HepG2 (cell line): Measurements from ENCODE around the gene SREBF1. TPM values are rescaled to one million over a fixed set of nuclear protein-coding genes. Genes with fewer than 3 reads are reported as not detected.
A peak's percentile ranks its signal among the peaks of the same experiment; 100 is the strongest.

Experiments used
- ATAC-seq: fragments of 200-7000 bp; cut with Tn5 transposase; 3 replicates; pipeline ENCODE4 v1.9.1; 2020; ENCODE audit warnings: mild to moderate bottlenecking, moderate library complexity
- BruUV-seq: library from RNA; stranded (reverse); fragments of 400-500 nt; replicated peaks from 2 replicates; lab custom pipeline; 2021; lab: Mats Ljungman, UMichigan
- CTCF ChIA-PET: fragments of 300-600 bp; formaldehyde crosslinking; extraction: SDS; loops from one replicate; lab custom pipeline; 2021; ENCODE audit warnings: low total read pairs, inconsistent platforms, low intra/inter-chr PET ratio; lab: Yijun Ruan, JAX
- POLR2A ChIA-PET: fragments of 350-600 bp; sonication (Branson Sonifier 250); formaldehyde crosslinking; loops from one replicate; lab custom pipeline; 2020; ENCODE audit warnings: antibody characterized with exemption, inconsistent platforms; lab: Yijun Ruan, JAX
- DNase-seq: peaks from one replicate; pipeline ENCODE4 v3.0.0-alpha.2; 2015; ENCODE audit warnings: low spot score
- FAIRE-seq: peaks from 3 replicates; lab custom pipeline; 2011; peaks lifted over from hg19 to GRCh38; lab: Jason Lieb, UNC
- H2AFZ ChIP-seq: one replicate; pipeline ENCODE4 v1.6.1; 2011; ENCODE audit warnings: low read length, inconsistent platforms
- H3K27ac ChIP-seq: fragments of 300-600 bp; 3 replicates; pipeline ENCODE4 v1.8.0; 2011; ENCODE audit warnings: mixed run types, mild to moderate bottlenecking, mixed read lengths, low read length, inconsistent platforms; ENCODE audit not compliant: insufficient read depth; ENCODE audit errors: extremely low read length
- H3K27me3 ChIP-seq, 2 experiments: fragments of 200-600 bp in 1 of 2; 2 replicates in 1 of 2; 3 replicates in 1 of 2; pipeline versions ENCODE4 v1.6.0 to v1.8.0; 2011; ENCODE audit warnings: low read length in 2 of 2, mild to moderate bottlenecking in 2 of 2, moderate library complexity in 2 of 2, inconsistent platforms in 1 of 2; ENCODE audit not compliant: insufficient read depth in 2 of 2, control insufficient read depth in 1 of 2
- H3K36me3 ChIP-seq, 2 experiments: fragments of 200-600 bp in 1 of 2; replicated peaks in 1 of 2; 2 replicates in 1 of 2; 3 replicates in 1 of 2; pipeline versions ENCODE4 v1.5.1 to v1.8.0; 2011; ENCODE audit warnings: low read length in 2 of 2, inconsistent platforms in 1 of 2; ENCODE audit not compliant: insufficient read depth in 2 of 2, control insufficient read depth in 1 of 2
- H3K4me1 ChIP-seq: 2 replicates; pipeline ENCODE4 v1.5.1; 2012; ENCODE audit warnings: low read length, inconsistent platforms; ENCODE audit not compliant: insufficient read depth
- H3K4me2 ChIP-seq: 2 replicates; pipeline ENCODE4 v1.6.0; 2011; ENCODE audit warnings: low read depth, low read length, inconsistent platforms
- H3K4me3 ChIP-seq, 3 experiments: fragments of 200-600 bp in 1 of 3; sonication (generic), shearing (Covaris generic) in 1 of 3; replicated peaks in 1 of 3; 2 replicates each; pipeline ENCODE4 v1.5.1; 2011 to 2016; ENCODE audit warnings: low read length in 3 of 3, inconsistent platforms in 2 of 3, low read depth in 2 of 3, mild to moderate bottlenecking in 2 of 3, control low read depth in 1 of 3, mixed read lengths in 1 of 3; ENCODE audit not compliant: insufficient read depth in 1 of 3
- H3K79me2 ChIP-seq: one replicate; pipeline ENCODE4 v1.6.1; 2011; ENCODE audit warnings: low read length, inconsistent platforms; ENCODE audit not compliant: insufficient read depth
- H3K9ac ChIP-seq: 2 replicates; pipeline ENCODE4 v1.6.0; 2011; ENCODE audit warnings: mild to moderate bottlenecking, low read depth, low read length, inconsistent platforms; ENCODE audit not compliant: insufficient read depth
- H3K9me3 ChIP-seq: 2 replicates; pipeline ENCODE4 v1.5.1; 2012; ENCODE audit warnings: mild to moderate bottlenecking, low read length
- H4K20me1 ChIP-seq: 2 replicates; pipeline ENCODE4 v1.6.0; 2011; ENCODE audit warnings: inconsistent platforms, mild to moderate bottlenecking, low read length, moderate library complexity; ENCODE audit not compliant: insufficient read depth
- GABPB1 ChIP-seq: IDR thresholded peaks from 2 replicates; pipeline ENCODE4 v1.6.1; 2016; ENCODE audit warnings: mild to moderate bottlenecking, missing genetic modification reagents, moderate library complexity, missing compliant biosample characterization
- HNF4A ChIP-seq: sonication (generic); formaldehyde crosslinking; IDR thresholded peaks from 2 replicates; pipeline ENCODE4 v1.4.0; 2020; ENCODE audit warnings: missing genetic modification reagents
- MTA1 ChIP-seq: sonication (generic); formaldehyde crosslinking; IDR thresholded peaks from 2 replicates; pipeline ENCODE4 v1.4.0; 2020; ENCODE audit warnings: missing genetic modification reagents, mild to moderate bottlenecking, borderline replicate concordance
- NR2F6 ChIP-seq, 2 experiments: IDR thresholded peaks; 2 replicates each; pipeline ENCODE4 v1.6.1; 2016; ENCODE audit warnings: antibody characterized with exemption in 1 of 2, mild to moderate bottlenecking in 1 of 2
- PAXIP1 ChIP-seq: sonication (generic); formaldehyde crosslinking; conservative IDR thresholded peaks from 2 replicates; pipeline ENCODE4 v1.4.0; 2020; ENCODE audit warnings: mild to moderate bottlenecking, missing genetic modification reagents, moderate library complexity
- RFX1 ChIP-seq: fragments of 450-650 bp; IDR thresholded peaks from 2 replicates; pipeline ENCODE4 v1.6.1; 2017
- SALL1 ChIP-seq: sonication (generic); formaldehyde crosslinking; IDR thresholded peaks from 2 replicates; pipeline ENCODE4 v1.8.0; 2022; ENCODE audit warnings: mild to moderate bottlenecking, missing genetic modification reagents
- ZFY ChIP-seq: sonication (generic); formaldehyde crosslinking; IDR thresholded peaks from 2 replicates; pipeline ENCODE4 v1.4.0; 2020; ENCODE audit warnings: missing genetic modification reagents
- ZMYM3 ChIP-seq: sonication (generic); formaldehyde crosslinking; IDR thresholded peaks from 2 replicates; pipeline ENCODE4 v1.5.1; 2020; ENCODE audit warnings: mild to moderate bottlenecking, missing genetic modification reagents
- WGBS: methylation state at CpG from one replicate; pipeline ENCODE4 v1.1.6; 2017; ENCODE audit warnings: low lambda C conversion rate; 5-methylcytosine and 5-hydroxymethylcytosine counted together
- in situ Hi-C: cut with HindIII; loops from 2 replicates; pipeline ENCODE4 v1.10.0; 2017; ENCODE audit warnings: low pct_unique_long_range_greater_than_20kb; ENCODE audit not compliant: extremely low pct_ligation_motif_present
- intact Hi-C: fragments of 100-400 bp; cut with micrococcal nuclease; formaldehyde crosslinking; loops from one replicate; pipeline ENCODE4 v1.10.0; 2022; ENCODE audit not compliant: unreplicated experiment
- polyA plus RNA-seq, 8 experiments: library from polyadenylated mRNA; depleted of rRNA in 3 of 8; stranded (reverse) in 7 of 8; unstranded in 1 of 8; fragments of >200 nt; fragmentation: Illumina TruSeq in 4 of 8; extraction: Trizol in 4 of 8; gene quantifications; 2 replicates each; pipeline versions ENCODE4 v1.2.1 to v1.2.3, GENCODE V29; 2011 to 2016; ENCODE audit warnings: low read depth in 4 of 8, missing spikeins in 1 of 8, mixed read lengths in 1 of 8; ENCODE audit not compliant: insufficient read depth in 1 of 8
- total RNA-seq, 5 experiments: library from RNA; depleted of rRNA; stranded (reverse); fragments of >200 nt; fragmentation: Illumina TruSeq; extraction: Trizol; gene quantifications; 2 replicates each; pipeline ENCODE4 v1.2.3, GENCODE V29; 2016; ENCODE audit warnings: low read depth in 1 of 5
- TF ChIP-seq, protein P1 (sequence below): sonication (generic); formaldehyde crosslinking; IDR thresholded peaks from 2 replicates; pipeline ENCODE4 v1.4.0; 2020; ENCODE audit warnings: missing genetic modification reagents
- TF ChIP-seq, protein P2 (sequence below): sonication (generic); formaldehyde crosslinking; IDR thresholded peaks from 2 replicates; pipeline ENCODE4 v1.9.0; 2022; ENCODE audit warnings: missing genetic modification reagents, mild to moderate bottlenecking, borderline replicate concordance
- TF ChIP-seq, protein P3 (sequence below): sonication (generic); formaldehyde crosslinking; IDR thresholded peaks from 2 replicates; pipeline ENCODE4 v1.4.0; 2020; ENCODE audit warnings: missing genetic modification reagents, borderline replicate concordance

Gene SREBF1
- total and polyA plus RNA-seq, 2 of the 13 experiments (the other 11 are each of a cell fraction or from before 2014, with no cell fraction given): 34.3 to 38.0 TPM

- FAIRE-seq (no peak), DNase-seq (no peak), ATAC-seq (no peak)
- in situ Hi-C loops: no loop called here
- Histone ChIP-seq H4K20me1 (peaks cover 34% of the 10 kb centered on the region; the same call in 1 of the 2 replicates), H3K79me2 (no peaks in the 10 kb centered on the region), H3K36me3 (peaks cover 11 to 14% of the 10 kb centered on the region in 2 experiments; a peak in 4 of 5 replicates), H3K4me3 (no peak overlapping the region), H3K27me3 (no peaks in the 10 kb centered on the region), H3K9me3 (no peaks in the 10 kb centered on the region), H3K4me1 (peaks cover 36% of the 10 kb centered on the region), H3K27ac (no peak overlapping the region), H2AFZ (no peak overlapping the region), H3K4me2 (no peak overlapping the region), H3K9ac (no peak overlapping the region)
- CTCF ChIA-PET: no interaction called here
- POLR2A ChIA-PET: no interaction called here
- 72% methylated on average over 12 of the region's 12 CpGs for WGBS
- intact Hi-C loops: no loop called here
- no TSS peak for BruUV-seq
- TF ChIP-seq GABPB1 (CRISPR knock-in tag): 0 out of 2 replicates have a peak, but pooled peaks have one; percentile 12
- no peak for TF ChIP-seq ZMYM3 (CRISPR knock-in tag)
- no peak for TF ChIP-seq RFX1
- peak; percentile 37; the same call in 1 of the 2 replicates for TF ChIP-seq ZFY (CRISPR knock-in tag)
- TF ChIP-seq, protein P1, sequence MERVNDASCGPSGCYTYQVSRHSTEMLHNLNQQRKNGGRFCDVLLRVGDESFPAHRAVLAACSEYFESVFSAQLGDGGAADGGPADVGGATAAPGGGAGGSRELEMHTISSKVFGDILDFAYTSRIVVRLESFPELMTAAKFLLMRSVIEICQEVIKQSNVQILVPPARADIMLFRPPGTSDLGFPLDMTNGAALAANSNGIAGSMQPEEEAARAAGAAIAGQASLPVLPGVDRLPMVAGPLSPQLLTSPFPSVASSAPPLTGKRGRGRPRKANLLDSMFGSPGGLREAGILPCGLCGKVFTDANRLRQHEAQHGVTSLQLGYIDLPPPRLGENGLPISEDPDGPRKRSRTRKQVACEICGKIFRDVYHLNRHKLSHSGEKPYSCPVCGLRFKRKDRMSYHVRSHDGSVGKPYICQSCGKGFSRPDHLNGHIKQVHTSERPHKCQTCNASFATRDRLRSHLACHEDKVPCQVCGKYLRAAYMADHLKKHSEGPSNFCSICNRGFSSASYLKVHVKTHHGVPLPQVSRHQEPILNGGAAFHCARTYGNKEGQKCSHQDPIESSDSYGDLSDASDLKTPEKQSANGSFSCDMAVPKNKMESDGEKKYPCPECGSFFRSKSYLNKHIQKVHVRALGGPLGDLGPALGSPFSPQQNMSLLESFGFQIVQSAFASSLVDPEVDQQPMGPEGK (CRISPR knock-in tag): peak; percentile 99
- TF ChIP-seq HNF4A (CRISPR knock-in tag): peak; percentile 84
- peak; percentile 29; the same call in 1 of the 2 replicates for TF ChIP-seq SALL1 (CRISPR knock-in tag)
- TF ChIP-seq PAXIP1 (CRISPR knock-in tag): peak; percentile 52
- TF ChIP-seq NR2F6 (IDR thresholded peaks at IDR 0.05): peak; percentile 47; the same call in 1 of the 2 replicates
- peak; percentile 69; the same call in 1 of the 2 replicates for TF ChIP-seq NR2F6 (CRISPR knock-in tag; IDR thresholded peaks at IDR 0.05)
- TF ChIP-seq, protein P2, sequence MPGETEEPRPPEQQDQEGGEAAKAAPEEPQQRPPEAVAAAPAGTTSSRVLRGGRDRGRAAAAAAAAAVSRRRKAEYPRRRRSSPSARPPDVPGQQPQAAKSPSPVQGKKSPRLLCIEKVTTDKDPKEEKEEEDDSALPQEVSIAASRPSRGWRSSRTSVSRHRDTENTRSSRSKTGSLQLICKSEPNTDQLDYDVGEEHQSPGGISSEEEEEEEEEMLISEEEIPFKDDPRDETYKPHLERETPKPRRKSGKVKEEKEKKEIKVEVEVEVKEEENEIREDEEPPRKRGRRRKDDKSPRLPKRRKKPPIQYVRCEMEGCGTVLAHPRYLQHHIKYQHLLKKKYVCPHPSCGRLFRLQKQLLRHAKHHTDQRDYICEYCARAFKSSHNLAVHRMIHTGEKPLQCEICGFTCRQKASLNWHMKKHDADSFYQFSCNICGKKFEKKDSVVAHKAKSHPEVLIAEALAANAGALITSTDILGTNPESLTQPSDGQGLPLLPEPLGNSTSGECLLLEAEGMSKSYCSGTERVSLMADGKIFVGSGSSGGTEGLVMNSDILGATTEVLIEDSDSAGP (CRISPR knock-in tag): peak; percentile 79; the same call in 1 of the 2 replicates
- peak; percentile 54; the same call in 1 of the 2 replicates for TF ChIP-seq MTA1 (CRISPR knock-in tag)
- TF ChIP-seq, protein P3, sequence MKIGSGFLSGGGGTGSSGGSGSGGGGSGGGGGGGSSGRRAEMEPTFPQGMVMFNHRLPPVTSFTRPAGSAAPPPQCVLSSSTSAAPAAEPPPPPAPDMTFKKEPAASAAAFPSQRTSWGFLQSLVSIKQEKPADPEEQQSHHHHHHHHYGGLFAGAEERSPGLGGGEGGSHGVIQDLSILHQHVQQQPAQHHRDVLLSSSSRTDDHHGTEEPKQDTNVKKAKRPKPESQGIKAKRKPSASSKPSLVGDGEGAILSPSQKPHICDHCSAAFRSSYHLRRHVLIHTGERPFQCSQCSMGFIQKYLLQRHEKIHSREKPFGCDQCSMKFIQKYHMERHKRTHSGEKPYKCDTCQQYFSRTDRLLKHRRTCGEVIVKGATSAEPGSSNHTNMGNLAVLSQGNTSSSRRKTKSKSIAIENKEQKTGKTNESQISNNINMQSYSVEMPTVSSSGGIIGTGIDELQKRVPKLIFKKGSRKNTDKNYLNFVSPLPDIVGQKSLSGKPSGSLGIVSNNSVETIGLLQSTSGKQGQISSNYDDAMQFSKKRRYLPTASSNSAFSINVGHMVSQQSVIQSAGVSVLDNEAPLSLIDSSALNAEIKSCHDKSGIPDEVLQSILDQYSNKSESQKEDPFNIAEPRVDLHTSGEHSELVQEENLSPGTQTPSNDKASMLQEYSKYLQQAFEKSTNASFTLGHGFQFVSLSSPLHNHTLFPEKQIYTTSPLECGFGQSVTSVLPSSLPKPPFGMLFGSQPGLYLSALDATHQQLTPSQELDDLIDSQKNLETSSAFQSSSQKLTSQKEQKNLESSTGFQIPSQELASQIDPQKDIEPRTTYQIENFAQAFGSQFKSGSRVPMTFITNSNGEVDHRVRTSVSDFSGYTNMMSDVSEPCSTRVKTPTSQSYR (CRISPR knock-in tag): peak; percentile 67
These were observed 46.8 kb downstream of the SREBF1 start for GRCh38 chr17:17789828-17790636.
